ENCODE measurements around the gene POGZ.

POGZ gene

DNA sequence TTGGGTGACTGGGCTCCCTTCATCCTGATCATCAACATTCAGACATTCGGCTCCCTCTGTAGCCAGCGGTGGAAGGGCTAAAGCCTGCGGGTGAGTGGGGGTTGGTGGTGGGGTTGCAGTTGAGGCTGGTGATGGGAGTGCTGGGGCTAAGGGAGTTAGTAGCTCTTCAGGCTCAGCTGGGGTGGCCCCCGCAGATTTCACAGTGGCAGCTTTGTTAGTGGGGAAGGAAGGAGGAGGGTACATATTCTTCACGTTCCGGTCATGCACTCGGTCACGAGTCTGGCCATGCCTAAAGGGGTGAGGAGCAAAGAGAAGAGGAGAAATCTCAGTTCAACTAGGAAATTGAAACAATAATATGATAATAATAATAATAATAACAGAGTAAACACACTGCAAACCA lies 53.1 kb downstream of the POGZ start:
- Histone ChIP-seq H3K27ac (ENCODE audit: low read length) (no peak overlapping the region), H2AFZ (ENCODE audit: low read depth, low read length) (no peak overlapping the region), H3K9me3 (ENCODE audit: insufficient read depth, low read length, severe bottlenecking) (no peaks in the 10 kb centered on the region), H3K4me3 (ENCODE audit: low read depth in 1 of 2, low read length in 2 of 2) (no peak overlapping the region), H3K36me3 (ENCODE audit: insufficient read depth, low read length) (peaks cover 97% of the 10 kb centered on the region), H3K4me2 (ENCODE audit: insufficient read depth, low read length) (no peak overlapping the region), H3K9ac (ENCODE audit: low read depth, low read length) (no peak overlapping the region), H4K20me1 (ENCODE audit: insufficient read depth, low read length) (peaks cover 18% of the 10 kb centered on the region), H3K79me2 (ENCODE audit: insufficient read depth, low read length) (peaks cover 24% of the 10 kb centered on the region), H3K4me1 (ENCODE audit: insufficient read depth, low read length) (peaks cover 8% of the 10 kb centered on the region), H3K27me3 (ENCODE audit: insufficient read depth, low read length, poor library complexity) (no peaks in the 10 kb centered on the region)
- no peak for TF ChIP-seq EZH2 (IDR thresholded peaks at IDR 0.05; ENCODE audit: borderline replicate concordance, low read depth, low read length, severe bottlenecking)
- TF ChIP-seq, protein P1, sequence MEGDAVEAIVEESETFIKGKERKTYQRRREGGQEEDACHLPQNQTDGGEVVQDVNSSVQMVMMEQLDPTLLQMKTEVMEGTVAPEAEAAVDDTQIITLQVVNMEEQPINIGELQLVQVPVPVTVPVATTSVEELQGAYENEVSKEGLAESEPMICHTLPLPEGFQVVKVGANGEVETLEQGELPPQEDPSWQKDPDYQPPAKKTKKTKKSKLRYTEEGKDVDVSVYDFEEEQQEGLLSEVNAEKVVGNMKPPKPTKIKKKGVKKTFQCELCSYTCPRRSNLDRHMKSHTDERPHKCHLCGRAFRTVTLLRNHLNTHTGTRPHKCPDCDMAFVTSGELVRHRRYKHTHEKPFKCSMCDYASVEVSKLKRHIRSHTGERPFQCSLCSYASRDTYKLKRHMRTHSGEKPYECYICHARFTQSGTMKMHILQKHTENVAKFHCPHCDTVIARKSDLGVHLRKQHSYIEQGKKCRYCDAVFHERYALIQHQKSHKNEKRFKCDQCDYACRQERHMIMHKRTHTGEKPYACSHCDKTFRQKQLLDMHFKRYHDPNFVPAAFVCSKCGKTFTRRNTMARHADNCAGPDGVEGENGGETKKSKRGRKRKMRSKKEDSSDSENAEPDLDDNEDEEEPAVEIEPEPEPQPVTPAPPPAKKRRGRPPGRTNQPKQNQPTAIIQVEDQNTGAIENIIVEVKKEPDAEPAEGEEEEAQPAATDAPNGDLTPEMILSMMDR (IDR thresholded peaks at IDR 0.05; ENCODE audit: borderline replicate concordance, extremely low read depth, low read length, poor library complexity, severe bottlenecking), result no peak
- ATAC-seq (ENCODE audit: insufficient read depth, low read depth) (no peak), DNase-seq (no peak)

DNA sequence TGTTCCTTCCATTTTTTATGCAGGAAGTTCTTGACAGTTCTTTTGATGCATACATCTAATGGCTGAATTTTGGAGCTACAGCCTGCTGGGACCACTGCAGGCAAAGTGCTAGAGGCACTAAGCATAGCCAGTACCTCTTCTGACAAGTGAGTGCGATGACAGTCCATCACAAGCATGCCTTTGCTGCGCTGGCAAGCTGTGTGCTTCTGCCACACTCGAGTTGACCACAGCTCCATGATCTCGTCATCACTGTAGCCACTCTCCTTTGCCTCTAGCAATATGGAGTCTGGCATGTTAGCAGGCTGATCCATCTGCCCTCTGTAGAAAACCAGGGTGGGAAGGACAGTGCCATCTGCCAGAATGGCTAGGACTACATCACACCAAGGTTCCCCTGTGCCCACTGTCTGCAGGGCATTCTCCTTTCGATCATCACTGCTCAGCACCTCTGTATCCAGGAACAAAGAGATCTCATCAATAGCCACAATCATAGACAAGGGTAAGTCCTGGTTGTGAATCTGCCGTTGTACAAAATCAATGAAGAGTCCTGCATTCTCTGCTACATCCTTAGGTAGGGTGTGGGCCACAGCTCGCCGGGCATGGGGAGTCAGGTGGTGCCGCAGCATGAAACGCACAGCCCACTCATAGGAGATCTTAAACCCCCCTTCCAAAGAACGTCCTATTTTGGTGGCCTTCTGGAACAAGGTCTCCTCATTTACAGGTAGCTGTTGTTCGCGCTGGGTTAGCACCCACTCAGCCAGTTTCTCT lies 53.9 kb downstream of the POGZ start:
- Histone ChIP-seq H3K27ac (ENCODE audit: low read length) (no peak overlapping the region), H3K36me3 (ENCODE audit: insufficient read depth, low read length) (peaks cover 97% of the 10 kb centered on the region), H2AFZ (ENCODE audit: low read depth, low read length) (no peak overlapping the region), H3K4me3 (ENCODE audit: low read depth in 1 of 2, low read length in 2 of 2) (no peak overlapping the region), H3K27me3 (ENCODE audit: insufficient read depth, low read length, poor library complexity) (no peaks in the 10 kb centered on the region), H3K79me2 (ENCODE audit: insufficient read depth, low read length) (peaks cover 32% of the 10 kb centered on the region), H3K4me1 (ENCODE audit: insufficient read depth, low read length) (peaks cover 16% of the 10 kb centered on the region), H4K20me1 (ENCODE audit: insufficient read depth, low read length) (peaks cover 26% of the 10 kb centered on the region), H3K4me2 (ENCODE audit: insufficient read depth, low read length) (no peak overlapping the region), H3K9me3 (ENCODE audit: insufficient read depth, low read length, severe bottlenecking) (no peaks in the 10 kb centered on the region), H3K9ac (ENCODE audit: low read depth, low read length) (no peak overlapping the region)
- ATAC-seq (ENCODE audit: insufficient read depth, low read depth), result no peak
- TF ChIP-seq, protein P1 (IDR thresholded peaks at IDR 0.05; ENCODE audit: borderline replicate concordance, extremely low read depth, low read length, poor library complexity, severe bottlenecking), result no peak
- TF ChIP-seq EZH2 (IDR thresholded peaks at IDR 0.05; ENCODE audit: borderline replicate concordance, low read depth, low read length, severe bottlenecking), result no peak
- no peak for DNase-seq

DNA sequence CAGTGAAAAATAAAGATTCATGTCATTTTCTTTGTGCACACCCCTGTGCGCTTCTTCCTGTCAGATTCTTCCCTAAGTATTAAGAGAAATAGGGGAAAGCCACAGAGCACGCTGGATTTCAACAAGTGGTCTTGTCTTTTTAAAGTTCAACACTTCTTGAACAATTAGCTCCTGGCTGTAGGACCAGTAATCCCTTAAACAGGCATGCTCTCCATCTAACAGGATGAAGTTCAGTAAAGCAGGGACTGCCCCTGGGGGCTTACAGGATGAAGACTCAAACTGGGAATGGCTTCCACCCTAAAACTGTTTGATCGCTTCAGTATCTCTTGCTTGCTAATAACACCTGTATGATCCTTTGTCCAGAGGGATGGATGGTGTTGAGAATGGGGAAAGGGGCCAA lies 55.7 kb downstream of the POGZ start:
- H2AFZ ChIP-seq (ENCODE audit: low read depth, low read length), result no peak overlapping the region
- TF ChIP-seq, protein P1 (IDR thresholded peaks at IDR 0.05; ENCODE audit: borderline replicate concordance, extremely low read depth, low read length, poor library complexity, severe bottlenecking), result no peak
- TF ChIP-seq EZH2 (IDR thresholded peaks at IDR 0.05; ENCODE audit: borderline replicate concordance, low read depth, low read length, severe bottlenecking), result no peak
- H3K4me3 ChIP-seq (ENCODE audit: low read depth in 1 of 2, low read length in 2 of 2), result no peak overlapping the region
- no peak overlapping the region for H3K27ac ChIP-seq (ENCODE audit: low read length)
- peaks cover 42% of the 10 kb centered on the region for H3K79me2 ChIP-seq (ENCODE audit: insufficient read depth, low read length)
- no peaks in the 10 kb centered on the region for H3K9me3 ChIP-seq (ENCODE audit: insufficient read depth, low read length, severe bottlenecking)
- H4K20me1 ChIP-seq (ENCODE audit: insufficient read depth, low read length), result peaks cover 35% of the 10 kb centered on the region
- H3K9ac ChIP-seq (ENCODE audit: low read depth, low read length), result no peak overlapping the region
- peaks cover 88% of the 10 kb centered on the region for H3K36me3 ChIP-seq (ENCODE audit: insufficient read depth, low read length)
- ATAC-seq (ENCODE audit: insufficient read depth, low read depth) (no peak), DNase-seq (no peak)
- peaks cover 25% of the 10 kb centered on the region for H3K4me1 ChIP-seq (ENCODE audit: insufficient read depth, low read length)
- H3K4me2 ChIP-seq (ENCODE audit: insufficient read depth, low read length), result no peak overlapping the region
- H3K27me3 ChIP-seq (ENCODE audit: insufficient read depth, low read length, poor library complexity), result no peaks in the 10 kb centered on the region

Measured in DND-41 (cell line).